Vagina (tissue), 2 donors: ENCODE results near the gene PPP1R13B.

Experiments used
- POLR2A ChIP-seq, 2 donors: fragments of 450-650 bp; IDR thresholded peaks; one replicate each; pipeline ENCODE4 v1.6.1; 2017; ENCODE audit warnings: antibody characterized with exemption in 2 of 2, mild to moderate bottlenecking in 2 of 2, moderate library complexity in 2 of 2
- POLR2AphosphoS5 ChIP-seq, 2 donors: sonication (generic); formaldehyde crosslinking; IDR thresholded peaks; one replicate each; pipeline ENCODE4 v1.9.0; 2017; ENCODE audit warnings: antibody characterized with exemption in 2 of 2, mild to moderate bottlenecking in 2 of 2, low read depth in 1 of 2; ENCODE audit not compliant: insufficient read depth in 1 of 2
- TF ChIP-seq, protein P1 (sequence below), 3 experiments: fragments of 450-650 bp in 2 of 3; fragments of 200-600 bp in 1 of 3; sonication (generic) in 1 of 3; IDR thresholded peaks; one replicate each; pipeline ENCODE4 v1.5.1; 2017 to 2019; ENCODE audit warnings: antibody characterized with exemption in 3 of 3, mild to moderate bottlenecking in 2 of 3, moderate library complexity in 2 of 3

DNA sequence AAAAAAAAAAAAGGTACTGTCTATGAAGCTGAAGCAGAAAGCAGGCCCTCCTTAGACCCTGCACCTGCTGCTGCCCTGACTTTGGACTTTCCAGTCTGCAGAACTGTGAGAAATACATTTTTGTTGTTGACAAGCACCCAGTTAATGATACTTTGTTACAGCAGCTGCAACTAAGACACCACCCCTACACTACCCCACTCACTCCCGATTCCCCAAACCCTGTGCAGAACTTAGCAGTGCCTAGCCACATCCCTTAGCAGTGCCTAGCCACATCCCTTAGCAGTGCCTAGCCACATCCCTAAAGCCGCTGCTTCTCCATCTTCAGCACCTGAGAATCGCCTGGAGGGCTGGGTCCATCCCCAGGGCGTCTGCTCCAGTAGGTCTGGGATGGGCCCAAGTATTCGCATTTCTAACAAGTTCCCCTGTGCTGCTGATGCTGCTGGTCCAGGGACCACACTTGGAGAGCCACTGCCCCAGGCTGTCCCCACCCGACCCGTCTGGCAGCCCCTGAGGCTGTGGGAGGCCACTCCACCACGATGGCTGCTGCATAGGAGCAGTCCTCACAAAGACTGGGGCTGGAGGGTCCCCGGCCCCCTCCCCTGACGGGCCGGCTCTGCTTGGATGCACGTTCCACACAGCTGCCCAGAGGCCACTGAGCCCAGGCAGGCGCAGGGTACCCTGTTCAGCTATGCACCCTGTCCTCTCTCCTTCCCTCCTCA, 10.8 kb upstream of the PPP1R13B start:
- TF ChIP-seq POLR2AphosphoS5 (IDR thresholded peaks at IDR 0.05; ENCODE audit: insufficient read depth in 1 of 2, low read depth in 1 of 2) (no peak), POLR2A (IDR thresholded peaks at IDR 0.05) (no peak)
- TF ChIP-seq, protein P1, sequence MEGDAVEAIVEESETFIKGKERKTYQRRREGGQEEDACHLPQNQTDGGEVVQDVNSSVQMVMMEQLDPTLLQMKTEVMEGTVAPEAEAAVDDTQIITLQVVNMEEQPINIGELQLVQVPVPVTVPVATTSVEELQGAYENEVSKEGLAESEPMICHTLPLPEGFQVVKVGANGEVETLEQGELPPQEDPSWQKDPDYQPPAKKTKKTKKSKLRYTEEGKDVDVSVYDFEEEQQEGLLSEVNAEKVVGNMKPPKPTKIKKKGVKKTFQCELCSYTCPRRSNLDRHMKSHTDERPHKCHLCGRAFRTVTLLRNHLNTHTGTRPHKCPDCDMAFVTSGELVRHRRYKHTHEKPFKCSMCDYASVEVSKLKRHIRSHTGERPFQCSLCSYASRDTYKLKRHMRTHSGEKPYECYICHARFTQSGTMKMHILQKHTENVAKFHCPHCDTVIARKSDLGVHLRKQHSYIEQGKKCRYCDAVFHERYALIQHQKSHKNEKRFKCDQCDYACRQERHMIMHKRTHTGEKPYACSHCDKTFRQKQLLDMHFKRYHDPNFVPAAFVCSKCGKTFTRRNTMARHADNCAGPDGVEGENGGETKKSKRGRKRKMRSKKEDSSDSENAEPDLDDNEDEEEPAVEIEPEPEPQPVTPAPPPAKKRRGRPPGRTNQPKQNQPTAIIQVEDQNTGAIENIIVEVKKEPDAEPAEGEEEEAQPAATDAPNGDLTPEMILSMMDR (IDR thresholded peaks at IDR 0.05), result no peak
